GM12864 (cell line): Measurements from ENCODE around the gene NUP214.

Experiments used
- DNase-seq: peaks from one replicate; pipeline ENCODE4 v3.0.0-alpha.2; 2011; ENCODE audit warnings: low read depth
- H3K4me3 ChIP-seq: 2 replicates; pipeline ENCODE4 v1.5.1; 2011; ENCODE audit warnings: mild to moderate bottlenecking, low read depth, low read length, control low read depth
- CTCF ChIP-seq: IDR thresholded peaks from 2 replicates; pipeline ENCODE4 v1.5.1; 2011; ENCODE audit warnings: low read depth, mild to moderate bottlenecking, moderate library complexity, low read length, control low read depth, inconsistent platforms; ENCODE audit errors: missing control alignments

The NUP214 gene

GRCh38 chr9:131274674-131275331 lies 149.4 kb downstream of the NUP214 start:
- DNase-seq: no peak
- peak overlapping the region; percentile 75 for H3K4me3 ChIP-seq
- TF ChIP-seq CTCF: no peak

- no peak for DNase-seq
- TF ChIP-seq CTCF: peak; percentile 58
- H3K4me3 ChIP-seq: peak overlapping the region; percentile 75
Observed at GRCh38 chr9:131275332-131276093, 150.1 kb downstream of the NUP214 start.

- H3K4me3 ChIP-seq: peak within 1 kb of the TSS; percentile 75
- no peak for DNase-seq
- TF ChIP-seq CTCF: no peak
Observed at GRCh38 chr9:131276094-131276888, 150.9 kb downstream of the NUP214 start, which contains the start of gene FAM78A. FAM78A (minus strand) TSS chr9:131276510; CDS start chr9:131276179, 331 bp downstream.

- no peak for TF ChIP-seq CTCF
- DNase-seq: no peak
- peak overlapping the region; percentile 75 for H3K4me3 ChIP-seq
Observed at GRCh38 chr9:131276891-131277286, 151.5 kb downstream of the NUP214 start.

GRCh38 chr9:131277287-131277909 lies 152.0 kb downstream of the NUP214 start:
- no peak for DNase-seq
- H3K4me3 ChIP-seq: peak overlapping the region; percentile 75
- TF ChIP-seq CTCF: no peak

GRCh38 chr9:131277910-131278701 lies 152.7 kb downstream of the NUP214 start:
- no peak for TF ChIP-seq CTCF
- peak overlapping the region; percentile 75 for H3K4me3 ChIP-seq
- DNase-seq: no peak
